Nephron progenitor cell (in vitro differentiated cells): ENCODE data around the gene SPATA12.

Experiments
- DNase-seq: peaks from one replicate; pipeline ENCODE4 v3.0.0; 2021
- H3K27ac Mint-ChIP-seq: 2 replicates; pipeline ENCODE4 v1.8.0; 2021; ENCODE audit warnings: mild to moderate bottlenecking, moderate library complexity, mixed read lengths
- H3K27me3 Mint-ChIP-seq: 2 replicates; pipeline ENCODE4 v1.8.0; 2021; ENCODE audit warnings: mild to moderate bottlenecking, low read depth, mixed read lengths; ENCODE audit not compliant: poor library complexity
- H3K36me3 Mint-ChIP-seq: 2 replicates; pipeline ENCODE4 v1.8.0; 2021; ENCODE audit warnings: low read depth, mixed read lengths
- H3K4me1 Mint-ChIP-seq: 2 replicates; pipeline ENCODE4 v1.8.0; 2021; ENCODE audit warnings: mixed read lengths
- H3K4me3 Mint-ChIP-seq: 2 replicates; pipeline ENCODE4 v1.8.0; 2021; ENCODE audit warnings: mild to moderate bottlenecking, moderate library complexity, mixed read lengths
- H3K9me3 Mint-ChIP-seq: 2 replicates; pipeline ENCODE4 v1.8.0; 2021; ENCODE audit warnings: mild to moderate bottlenecking, moderate library complexity, mixed read lengths
- CTCF ChIP-seq: fragments of 200-600 bp; sonication (generic); IDR thresholded peaks from 2 replicates; pipeline ENCODE4 v1.5.0; 2021; ENCODE audit warnings: antibody characterized with exemption

Gene SPATA12

GRCh38 chr3:57085211-57085610, 24.7 kb downstream of the SPATA12 start:
- Mint-ChIP-seq H3K27ac (no peak overlapping the region), H3K27me3 (peaks cover 3% of the 10 kb centered on the region), H3K36me3 (peaks cover 16% of the 10 kb centered on the region), H3K9me3 (no peaks in the 10 kb centered on the region), H3K4me1 (peaks cover 48% of the 10 kb centered on the region), H3K4me3 (no peak overlapping the region)
- no peak for DNase-seq
- TF ChIP-seq CTCF = no peak

- no peak for TF ChIP-seq CTCF
- DNase-seq = no peak
- peak overlapping the region; percentile 84 for H3K27ac Mint-ChIP-seq
- no peak overlapping the region for H3K4me3 Mint-ChIP-seq
- H3K36me3 Mint-ChIP-seq = peaks cover 23% of the 10 kb centered on the region
- no peaks in the 10 kb centered on the region for H3K9me3 Mint-ChIP-seq
- H3K27me3 Mint-ChIP-seq = no peaks in the 10 kb centered on the region
- H3K4me1 Mint-ChIP-seq = peaks cover 55% of the 10 kb centered on the region
These were observed 25.7 kb downstream of the SPATA12 start for GRCh38 chr3:57086201-57086600.

GRCh38 chr3:57087361-57088092, 27.1 kb downstream of the SPATA12 start:
- Mint-ChIP-seq H3K4me1 (peaks cover 61% of the 10 kb centered on the region), H3K9me3 (no peaks in the 10 kb centered on the region), H3K36me3 (peaks cover 31% of the 10 kb centered on the region), H3K27me3 (no peaks in the 10 kb centered on the region), H3K4me3 (no peak overlapping the region), H3K27ac (no peak overlapping the region)
- no peak for DNase-seq
- no peak for TF ChIP-seq CTCF

GRCh38 chr3:57088503-57088902, 28.0 kb downstream of the SPATA12 start:
- Mint-ChIP-seq H3K36me3 (peaks cover 41% of the 10 kb centered on the region), H3K27me3 (no peaks in the 10 kb centered on the region), H3K4me3 (no peak overlapping the region), H3K27ac (peak overlapping the region; percentile 87), H3K4me1 (peaks cover 61% of the 10 kb centered on the region), H3K9me3 (no peaks in the 10 kb centered on the region)
- TF ChIP-seq CTCF = no peak
- DNase-seq = no peak

- Mint-ChIP-seq H3K4me3 (peak overlapping the region; percentile 3), H3K27ac (peak overlapping the region; percentile 87), H3K27me3 (no peaks in the 10 kb centered on the region), H3K9me3 (no peaks in the 10 kb centered on the region), H3K36me3 (peaks cover 41% of the 10 kb centered on the region), H3K4me1 (peaks cover 66% of the 10 kb centered on the region)
- no peak for TF ChIP-seq CTCF
- no peak for DNase-seq
These were observed 28.6 kb downstream of the SPATA12 start for GRCh38 chr3:57089043-57089442.
